ENCODE data around the gene SIGMAR1.
A peak's percentile ranks its signal among the peaks of the same experiment; 100 is the strongest.

The SIGMAR1 gene

GRCh38 chr9:34637356-34638137 is at the start of gene SIGMAR1:
TSS of gene SIGMAR1 (minus strand) at chr9:34637787. CDS start at chr9:34637697, 90 bp downstream.
- peak; percentile 92 for DNase-seq

GRCh38 chr9:34686732-34687131 is 49.1 kb upstream of the SIGMAR1 start:
- DNase-seq = no peak

GRCh38 chr9:34686231-34686630 is 48.6 kb upstream of the SIGMAR1 start:
- DNase-seq = no peak

- no peak for DNase-seq
These were observed 48.0 kb upstream of the SIGMAR1 start for GRCh38 chr9:34685591-34685990.

- DNase-seq = no peak
These were observed 47.2 kb upstream of the SIGMAR1 start for GRCh38 chr9:34684816-34685215.

- DNase-seq = no peak
These were observed 46.6 kb upstream of the SIGMAR1 start for GRCh38 chr9:34684145-34684544.

- no peak for DNase-seq
These were observed 38.3 kb upstream of the SIGMAR1 start for GRCh38 chr9:34675869-34676268.

- peak; percentile 53 for DNase-seq
These were observed 37.6 kb upstream of the SIGMAR1 start for GRCh38 chr9:34675048-34675714.

- no peak for DNase-seq
These were observed 36.9 kb upstream of the SIGMAR1 start for GRCh38 chr9:34674440-34674839.

GRCh38 chr9:34671307-34671706 is 33.7 kb upstream of the SIGMAR1 start:
- DNase-seq = no peak

GRCh38 chr9:34669809-34670562 is 32.4 kb upstream of the SIGMAR1 start:
- DNase-seq = no peak

- DNase-seq = peak; percentile 94
These were observed 28.0 kb upstream of the SIGMAR1 start for GRCh38 chr9:34665381-34666250.

GRCh38 chr9:34665067-34665380 is 27.4 kb upstream of the SIGMAR1 start:
- DNase-seq = no peak

- no peak for DNase-seq
These were observed 26.9 kb upstream of the SIGMAR1 start for GRCh38 chr9:34664281-34665066.

- DNase-seq = no peak
These were observed 25.7 kb upstream of the SIGMAR1 start for GRCh38 chr9:34663303-34663605.

- no peak for DNase-seq
These were observed 25.1 kb upstream of the SIGMAR1 start, which contains the start of gene CCL27 for GRCh38 chr9:34662526-34663302. TSS of gene CCL27 (minus strand) at chr9:34662657. CDS start at chr9:34662633, 24 bp downstream.

- peak; percentile 32 for DNase-seq
These were observed 22.1 kb upstream of the SIGMAR1 start for GRCh38 chr9:34659592-34660253.

- DNase-seq = no peak
These were observed 20.9 kb upstream of the SIGMAR1 start for GRCh38 chr9:34658461-34658860.

- no peak for DNase-seq
These were observed 19.4 kb upstream of the SIGMAR1 start for GRCh38 chr9:34656992-34657391.

- no peak for DNase-seq
These were observed 17.8 kb upstream of the SIGMAR1 start for GRCh38 chr9:34655394-34655793.
